NCI-H226 (cell line): Measurements from ENCODE around the gene COL1A2.

Experiments
- DNase-seq: peaks from one replicate; pipeline ENCODE4 v3.0.0-alpha.2; 2015

Gene COL1A2

DNA sequence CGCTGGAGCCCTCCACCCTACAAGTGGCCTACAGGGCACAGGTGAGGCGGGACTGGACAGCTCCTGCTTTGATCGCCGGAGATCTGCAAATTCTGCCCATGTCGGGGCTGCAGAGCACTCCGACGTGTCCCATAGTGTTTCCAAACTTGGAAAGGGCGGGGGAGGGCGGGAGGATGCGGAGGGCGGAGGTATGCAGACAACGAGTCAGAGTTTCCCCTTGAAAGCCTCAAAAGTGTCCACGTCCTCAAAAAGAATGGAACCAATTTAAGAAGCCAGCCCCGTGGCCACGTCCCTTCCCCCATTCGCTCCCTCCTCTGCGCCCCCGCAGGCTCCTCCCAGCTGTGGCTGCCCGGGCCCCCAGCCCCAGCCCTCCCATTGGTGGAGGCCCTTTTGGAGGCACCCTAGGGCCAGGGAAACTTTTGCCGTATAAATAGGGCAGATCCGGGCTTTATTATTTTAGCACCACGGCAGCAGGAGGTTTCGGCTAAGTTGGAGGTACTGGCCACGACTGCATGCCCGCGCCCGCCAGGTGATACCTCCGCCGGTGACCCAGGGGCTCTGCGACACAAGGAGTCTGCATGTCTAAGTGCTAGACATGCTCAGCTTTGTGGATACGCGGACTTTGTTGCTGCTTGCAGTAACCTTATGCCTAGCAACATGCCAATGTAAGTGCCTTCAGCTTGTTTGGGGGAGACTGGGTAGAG is at the start of gene COL1A2:
COL1A2 (plus strand) TSS at position 459 of the 704 bp plus-strand sequence; CDS start at position 596, 137 bp downstream.
- no peak for DNase-seq

DNA sequence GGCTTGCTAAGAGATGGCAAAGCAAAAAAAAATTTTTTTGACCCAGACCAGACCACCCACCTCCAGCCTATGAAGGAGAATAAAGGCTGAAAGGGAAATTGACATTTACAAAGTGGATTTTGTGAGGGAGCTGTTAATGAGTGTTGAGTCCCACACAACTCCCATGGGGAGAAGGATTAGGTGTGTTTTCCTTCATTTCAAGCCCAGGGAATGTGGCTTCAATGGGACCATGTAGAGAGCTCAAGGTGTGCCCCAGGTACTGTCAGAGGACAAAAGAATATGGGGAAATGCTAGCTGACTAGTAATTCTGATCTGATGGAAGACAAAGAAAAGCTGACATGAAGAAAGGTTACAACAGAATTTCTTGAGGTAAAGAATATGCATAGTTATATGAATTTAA is 48.8 kb upstream of the COL1A2 start:
- no peak for DNase-seq

DNA sequence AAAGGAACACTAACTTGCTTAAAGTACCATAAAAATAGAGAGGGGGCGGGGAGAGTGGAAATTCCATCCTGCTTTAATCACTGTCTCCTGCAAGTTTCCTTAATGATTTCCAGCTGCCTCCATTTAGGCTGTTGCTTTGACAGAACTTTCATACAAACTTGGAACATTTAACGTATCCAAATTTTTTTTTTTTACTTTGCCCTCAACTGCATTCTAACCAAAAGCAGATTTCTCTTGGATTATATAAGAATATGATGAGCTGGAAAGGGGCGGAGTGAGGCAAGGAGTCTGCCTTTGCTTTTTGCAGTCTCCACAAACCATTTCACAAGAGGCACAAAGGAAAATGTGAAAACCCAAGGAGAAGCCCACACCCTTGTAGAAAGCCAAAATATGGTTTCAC is 46.6 kb upstream of the COL1A2 start:
- DNase-seq, result no peak

DNA sequence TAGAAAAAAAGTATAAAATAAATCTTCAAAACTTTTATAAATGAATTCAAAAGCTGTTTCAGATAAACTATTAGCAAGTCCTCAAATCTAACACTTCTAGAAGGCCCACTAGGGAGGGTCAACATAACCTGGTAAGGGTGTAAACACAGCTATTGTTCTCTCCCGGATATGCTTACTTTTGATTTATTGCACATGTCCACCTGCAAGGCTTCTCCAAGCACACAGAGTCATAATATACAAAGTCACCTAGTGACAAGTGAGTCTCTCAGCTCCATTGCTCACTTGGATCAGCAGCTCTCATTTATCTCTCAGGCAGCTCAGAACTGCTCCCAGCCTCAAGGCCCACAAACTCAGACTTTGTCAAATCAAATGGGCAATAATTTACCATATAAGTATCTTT is 44.0 kb upstream of the COL1A2 start:
- DNase-seq, result no peak

DNA sequence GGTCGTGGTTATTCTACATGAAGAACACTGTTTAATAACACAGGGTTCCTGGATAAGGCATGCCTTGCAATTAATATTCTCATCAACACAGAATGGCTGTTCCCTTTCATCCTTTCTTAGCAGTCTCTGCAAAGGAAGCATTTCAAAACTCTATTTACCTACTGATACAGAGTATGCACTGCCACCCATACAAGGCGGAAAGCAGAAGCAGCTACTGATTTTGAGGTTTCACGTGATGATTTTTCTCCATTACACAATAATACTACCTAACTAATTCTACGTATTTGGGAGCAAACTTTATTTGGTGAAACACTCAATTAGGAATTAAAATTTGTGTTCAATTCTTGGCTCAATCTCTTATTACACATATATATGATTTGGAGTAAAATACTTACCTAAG is 43.0 kb upstream of the COL1A2 start:
- no peak for DNase-seq

DNA sequence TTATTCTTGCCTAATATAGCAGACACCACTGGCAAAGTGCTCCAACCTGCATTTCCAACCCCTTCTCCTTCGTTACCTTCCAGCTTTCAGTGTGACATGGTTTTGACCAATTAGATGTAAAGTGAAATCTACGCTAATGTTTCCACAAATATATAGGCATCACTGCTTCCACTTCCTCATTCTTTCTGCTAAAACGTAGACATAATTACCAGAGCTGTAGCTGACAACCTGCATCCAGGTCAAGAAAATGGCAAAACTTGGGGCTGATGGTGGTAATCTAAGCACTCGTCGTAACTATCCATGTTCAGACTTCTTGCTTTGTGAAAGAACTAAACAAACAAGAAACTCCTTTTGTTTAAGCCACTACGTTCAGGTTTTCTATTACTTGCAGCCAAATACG is 41.8 kb upstream of the COL1A2 start:
- DNase-seq, result no peak

DNA sequence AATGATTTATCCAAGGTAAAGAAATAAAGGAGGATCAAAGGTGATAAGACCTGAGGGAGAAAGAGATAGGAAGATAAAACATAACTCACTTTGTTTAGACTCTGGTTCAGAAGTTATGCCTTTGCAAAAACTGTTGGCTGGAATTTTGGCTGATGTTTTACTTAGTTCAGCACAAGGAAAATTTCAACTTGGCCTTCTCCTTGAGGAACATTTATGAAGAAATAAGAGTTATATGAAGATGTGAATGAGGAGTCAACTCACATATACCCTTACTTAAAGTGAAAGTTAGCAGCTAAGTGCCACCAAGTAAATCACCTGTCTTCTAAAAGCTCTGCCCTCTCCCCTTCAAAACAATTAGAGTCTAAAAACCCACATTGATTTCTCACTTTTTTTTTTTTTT is 39.7 kb upstream of the COL1A2 start:
- DNase-seq, result no peak

DNA sequence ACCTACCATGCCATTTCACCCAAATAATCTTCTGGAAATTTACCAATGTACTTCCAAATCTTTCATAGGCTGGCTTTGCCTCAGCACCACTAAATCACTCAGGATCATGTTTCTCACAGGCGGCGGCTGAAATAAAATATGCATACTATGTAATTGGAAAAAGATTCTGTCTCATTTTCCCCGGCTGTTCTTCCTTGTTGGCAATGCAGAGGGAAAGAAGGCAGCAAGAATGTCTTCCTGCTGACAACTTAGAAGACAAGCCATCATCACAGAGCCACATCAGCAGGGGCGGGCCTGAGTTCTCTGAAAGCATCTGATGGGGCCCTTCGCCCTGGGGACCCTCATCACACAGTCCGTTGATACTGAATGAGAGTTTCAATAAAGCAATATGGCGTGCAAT is 39.2 kb upstream of the COL1A2 start:
- DNase-seq, result no peak

DNA sequence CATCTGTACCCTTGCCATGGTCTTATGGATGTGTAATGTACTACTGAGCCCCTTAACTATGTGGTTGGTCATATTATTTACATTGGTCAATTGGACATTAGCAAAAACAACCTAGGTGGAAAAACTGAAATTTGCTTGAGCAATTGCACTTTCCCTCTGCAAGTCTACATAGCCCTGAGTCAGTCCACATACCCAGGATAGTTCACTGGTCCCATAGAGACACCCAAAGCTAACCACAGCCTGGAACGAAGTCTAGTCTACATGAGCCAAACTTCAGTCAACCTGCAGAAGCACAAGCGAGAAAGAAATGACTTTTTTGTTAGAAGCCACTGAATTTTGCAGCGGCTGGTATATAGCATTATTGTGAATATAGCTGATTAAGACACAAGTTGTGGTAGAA is 37.6 kb upstream of the COL1A2 start:
- DNase-seq, result no peak

DNA sequence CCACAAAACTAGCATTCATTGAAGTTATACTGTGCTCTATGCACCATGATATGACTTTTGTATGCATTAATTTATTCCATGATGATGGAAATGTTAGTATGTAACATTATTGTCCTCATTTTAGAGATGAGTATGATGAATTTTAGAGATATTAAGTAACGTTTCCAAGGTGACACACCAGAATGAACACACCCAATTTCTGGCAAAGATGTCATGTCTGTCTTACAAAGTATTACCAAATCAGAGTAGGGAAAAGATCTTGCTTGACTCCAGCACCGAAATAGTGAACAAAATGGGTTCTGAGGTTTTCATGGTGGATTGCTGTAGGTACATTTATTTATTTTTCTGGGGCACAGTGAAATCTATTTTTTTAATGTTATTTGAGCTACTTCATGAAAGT is 33.8 kb upstream of the COL1A2 start:
- DNase-seq, result no peak

DNA sequence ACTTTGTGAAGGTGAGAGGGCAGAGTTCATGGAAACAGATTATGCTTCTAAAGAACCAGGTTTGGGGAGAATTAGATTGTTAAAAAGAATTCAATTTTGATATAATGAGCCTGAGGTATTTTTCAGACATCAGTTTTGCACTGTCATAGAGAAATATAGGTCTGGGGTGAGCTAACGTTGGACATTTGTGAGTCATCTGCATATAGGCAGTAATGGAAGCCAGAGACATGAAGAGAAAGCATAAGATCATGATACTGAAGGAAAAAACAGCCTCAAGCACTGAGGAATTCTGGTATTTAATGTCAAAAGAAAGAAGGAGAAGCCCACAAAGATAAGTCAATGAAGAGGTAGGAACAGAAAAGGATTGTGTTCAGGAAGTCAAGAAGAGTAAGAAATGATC is 32.4 kb upstream of the COL1A2 start:
- no peak for DNase-seq

DNA sequence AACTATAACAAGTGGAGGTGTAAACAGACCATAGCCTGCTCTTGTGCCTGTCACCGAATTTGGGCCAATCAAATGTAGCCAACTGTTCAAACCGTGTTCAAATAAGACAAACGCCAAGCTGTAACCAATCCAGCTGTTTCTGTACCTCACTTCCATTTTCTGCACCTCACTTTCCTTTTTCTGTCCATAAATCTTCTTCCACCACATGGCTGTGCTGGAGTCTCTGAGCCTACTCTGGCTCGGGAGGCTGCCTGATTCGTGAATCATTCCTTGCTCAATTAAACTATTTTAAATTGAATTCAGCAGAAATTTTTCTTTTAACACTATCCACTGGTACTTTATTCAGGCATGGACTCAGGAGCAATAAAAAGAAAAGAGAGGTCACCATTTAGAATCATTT is 29.9 kb upstream of the COL1A2 start:
- DNase-seq, result no peak

DNA sequence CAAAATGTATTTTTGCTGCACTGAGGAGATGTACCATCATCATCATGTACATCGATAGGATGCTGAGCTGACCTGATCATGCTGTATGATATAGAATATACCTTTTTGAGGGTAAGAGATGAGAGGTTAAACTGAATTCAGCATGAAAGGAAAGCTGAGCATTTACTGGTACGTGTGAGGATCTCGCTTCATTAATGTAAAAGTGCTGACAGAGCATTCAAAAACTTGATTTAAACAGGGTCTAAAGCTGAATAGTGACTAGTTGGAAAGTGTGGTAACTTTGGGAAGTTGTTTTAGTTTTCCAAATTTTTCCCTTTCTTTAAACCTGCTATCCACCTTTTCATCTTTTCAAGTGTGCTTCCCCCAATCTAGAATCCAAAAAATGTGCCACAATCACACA is 28.5 kb upstream of the COL1A2 start:
- DNase-seq, result no peak

DNA sequence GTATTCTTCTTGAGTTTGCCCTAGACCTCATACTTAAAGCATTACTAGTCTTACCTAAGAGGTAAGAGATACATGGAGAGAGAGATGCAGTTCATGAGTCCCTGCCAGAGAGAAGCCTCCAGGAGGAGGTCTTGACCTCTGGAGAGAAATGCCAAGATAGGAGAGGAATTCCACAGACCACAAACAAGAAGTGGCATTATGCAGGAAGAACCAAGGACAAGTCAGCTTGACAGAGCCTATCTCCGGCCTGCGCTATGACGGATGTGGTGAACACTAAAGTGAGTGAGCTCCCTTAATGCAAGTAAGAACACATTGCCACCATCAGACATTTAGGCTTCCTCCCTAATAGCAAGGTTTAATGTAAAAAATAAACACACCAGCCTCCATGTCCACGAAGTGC is 27.9 kb upstream of the COL1A2 start:
- peak; percentile 44 for DNase-seq

DNA sequence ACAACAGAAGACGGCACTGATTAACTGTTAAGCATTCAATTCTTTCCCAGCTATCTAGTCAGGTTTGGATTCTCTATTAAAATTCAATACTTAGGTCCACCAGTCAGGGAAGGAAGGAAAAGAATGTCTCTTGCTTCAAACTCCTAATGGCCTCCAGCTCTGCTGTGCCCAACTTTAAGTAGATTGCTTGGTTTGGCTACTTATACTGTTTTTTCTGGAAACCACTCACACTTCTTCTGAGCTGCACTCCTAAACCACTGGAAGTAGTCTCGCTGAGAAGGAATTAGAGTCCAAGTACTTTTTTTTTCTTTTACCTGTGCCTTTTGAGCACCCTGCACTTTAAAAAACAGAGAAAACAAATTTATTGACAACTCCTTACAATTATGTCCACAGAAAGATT is 26.7 kb upstream of the COL1A2 start:
- DNase-seq, result peak; percentile 16

DNA sequence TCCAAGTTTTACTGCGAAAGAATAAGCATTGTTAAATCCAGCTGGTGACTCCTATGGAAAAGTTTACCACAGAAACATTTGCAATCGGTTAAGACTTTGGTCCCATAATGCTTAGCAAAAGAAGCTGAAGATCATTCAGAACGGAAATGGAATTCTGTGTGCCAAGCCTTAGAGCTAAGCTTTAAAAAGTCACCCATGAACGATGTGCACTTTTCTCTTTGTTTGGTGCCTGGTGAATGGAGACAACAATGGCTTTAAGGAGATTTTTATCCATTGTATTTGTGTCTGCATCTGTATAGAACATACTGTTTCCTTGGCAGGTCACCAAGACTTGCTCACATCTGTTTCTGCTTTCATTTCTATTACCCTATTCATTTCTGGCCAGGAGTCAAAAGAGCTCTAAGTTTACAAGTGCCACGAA is 26.3 kb upstream of the COL1A2 start:
- DNase-seq, result peak; percentile 25

DNA sequence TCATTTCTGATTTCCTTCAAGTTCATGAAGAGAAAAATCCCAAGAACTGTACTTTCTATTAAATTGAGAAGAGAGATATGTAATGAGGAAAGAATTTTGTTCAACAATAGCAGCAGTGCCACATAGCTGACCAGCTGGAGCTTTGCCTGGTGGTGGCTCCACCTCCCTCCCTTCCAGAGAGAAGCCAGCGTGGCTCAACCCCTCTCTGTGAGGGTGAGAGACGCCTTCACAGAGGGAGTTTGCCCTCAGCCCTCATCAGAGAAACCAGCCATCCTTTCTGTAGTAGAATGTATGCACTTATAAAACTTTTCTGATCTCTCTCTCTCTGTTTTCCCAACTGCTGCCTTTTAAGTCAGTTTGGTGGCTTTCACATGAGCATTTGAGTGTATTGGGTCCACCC is 20.5 kb upstream of the COL1A2 start:
- peak; percentile 51 for DNase-seq

DNA sequence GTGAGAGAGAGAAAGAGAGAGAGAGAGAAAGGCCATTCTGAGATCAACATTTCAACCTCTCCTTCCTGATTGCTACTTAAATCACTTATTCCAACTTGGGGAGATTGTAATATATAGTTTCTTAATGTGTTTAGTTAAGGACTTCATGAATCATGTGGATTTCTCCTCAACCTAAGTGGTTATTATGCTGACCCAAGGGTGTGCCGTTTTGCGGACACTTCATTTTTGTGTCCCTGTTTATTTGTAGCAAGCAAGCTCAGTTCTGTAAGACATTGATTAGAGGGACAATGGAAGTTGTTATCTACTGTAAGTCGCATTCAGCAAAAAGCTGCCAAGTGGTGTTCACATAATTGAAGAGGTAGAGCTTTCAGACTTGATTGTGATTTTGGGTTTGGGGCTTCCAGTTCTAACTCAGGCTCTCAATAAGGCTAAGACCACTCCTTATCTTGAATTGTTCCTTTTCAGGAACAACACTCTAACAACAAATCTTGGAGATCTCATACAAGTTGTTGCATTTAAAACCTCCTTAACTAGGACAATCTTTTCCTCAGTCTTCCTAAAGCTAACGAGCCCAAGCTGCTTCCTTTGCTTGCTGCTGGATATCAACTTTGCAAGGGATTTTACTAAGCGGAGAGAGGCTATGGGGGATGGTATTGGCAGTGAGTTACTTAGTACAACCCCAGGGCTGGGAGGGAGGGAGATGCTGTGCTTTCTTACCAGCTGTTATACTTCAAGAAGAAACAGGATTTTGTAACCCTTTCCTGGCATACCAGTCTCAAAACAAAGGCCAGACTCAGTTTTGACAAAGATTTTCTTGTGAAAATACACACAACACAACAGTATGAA is 19.8 kb upstream of the COL1A2 start:
- DNase-seq, result no peak

DNA sequence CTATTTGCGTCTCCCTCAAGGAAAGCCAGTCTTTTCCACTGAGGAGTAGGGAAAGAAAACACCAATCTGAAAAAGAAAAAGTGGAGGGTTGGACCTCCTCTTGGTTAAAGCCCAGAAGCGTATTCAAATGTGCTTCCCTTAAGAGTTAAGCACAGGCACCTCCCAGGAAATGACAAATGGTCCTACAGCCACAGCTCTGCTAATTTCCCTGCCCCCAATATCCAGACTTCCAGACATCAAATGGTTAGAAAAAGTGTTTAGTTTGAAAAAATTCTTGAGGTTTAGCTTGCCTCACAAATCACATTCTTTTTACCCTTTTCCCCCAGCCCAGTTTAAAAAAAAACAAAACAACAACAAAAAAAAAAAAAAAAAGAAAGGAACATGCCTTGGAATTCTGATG is 19.0 kb upstream of the COL1A2 start:
- DNase-seq, result peak; percentile 53

DNA sequence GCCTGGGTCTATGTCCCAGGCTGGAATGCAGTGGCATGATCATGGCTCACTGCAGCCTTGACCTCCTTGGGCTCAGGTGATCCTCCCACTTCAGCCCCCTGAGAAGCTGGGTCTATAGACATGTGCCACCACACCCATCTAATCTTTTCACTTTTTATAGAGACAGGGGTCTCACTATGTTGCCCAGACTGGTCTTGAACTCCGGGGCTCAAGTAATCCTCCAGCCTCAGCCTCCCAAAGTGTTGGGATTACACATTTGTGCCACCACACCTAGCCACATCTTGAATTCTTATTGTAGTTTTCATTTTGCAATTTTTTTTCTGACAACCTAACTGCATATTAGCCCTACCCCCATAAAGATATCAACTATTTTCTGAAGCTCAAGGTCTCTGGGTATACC is 18.4 kb upstream of the COL1A2 start:
- no peak for DNase-seq

DNA sequence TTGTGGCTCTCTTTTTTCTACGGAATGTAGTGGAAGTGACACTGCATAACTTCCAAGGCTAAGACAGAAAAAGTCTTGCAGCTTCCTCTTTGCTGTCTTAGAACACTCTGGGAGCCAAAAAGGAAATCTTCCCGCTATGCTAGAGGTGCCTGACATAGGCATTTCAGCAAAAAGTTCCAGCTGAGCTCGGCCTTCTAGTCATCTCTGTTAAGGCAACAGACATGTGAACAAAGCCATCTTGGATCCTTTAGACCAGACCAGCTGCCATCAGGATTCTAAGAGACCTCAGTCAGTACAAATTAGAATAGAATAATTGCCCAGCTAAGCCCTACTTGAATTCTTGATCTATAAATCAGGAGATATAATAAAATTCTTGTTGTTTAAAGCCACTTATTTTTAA is 16.3 kb upstream of the COL1A2 start:
- DNase-seq, result no peak

DNA sequence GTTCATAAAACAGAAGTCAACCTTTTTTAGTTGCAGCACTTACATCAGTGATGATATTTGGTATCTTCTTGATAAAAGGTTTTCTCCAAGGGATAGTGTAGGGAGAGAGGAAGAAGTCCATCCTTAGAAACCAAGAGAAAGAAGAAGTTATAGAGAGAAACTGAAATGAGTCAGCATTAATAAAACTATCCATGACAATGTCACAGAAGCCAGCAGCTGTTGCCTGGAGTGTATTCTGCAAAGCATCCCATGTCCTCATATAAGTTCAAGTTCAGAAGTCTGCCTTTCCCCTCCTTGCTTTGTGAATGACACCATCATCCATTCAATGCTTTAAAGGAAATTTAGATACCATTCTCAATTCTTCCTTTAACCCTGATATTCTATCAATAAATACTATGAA is 14.4 kb upstream of the COL1A2 start:
- no peak for DNase-seq

DNA sequence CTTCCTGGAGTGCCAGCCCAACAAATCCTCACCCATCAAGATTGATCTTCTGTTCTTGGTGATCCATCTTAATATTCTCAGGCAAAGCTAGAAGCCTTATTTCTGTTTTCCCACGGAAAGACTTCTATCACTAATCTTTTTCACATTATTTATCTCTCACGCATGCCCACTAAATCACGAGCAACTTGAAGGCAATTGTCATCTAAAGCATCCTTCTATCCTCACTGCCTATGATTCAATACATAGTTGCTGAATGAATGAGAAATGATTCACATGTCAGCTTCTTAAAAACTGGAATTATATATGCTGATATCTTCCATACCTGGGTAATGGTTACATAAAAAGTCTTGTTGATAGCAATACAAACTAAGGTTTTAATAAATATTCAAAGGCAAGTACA is 12.6 kb upstream of the COL1A2 start:
- peak; percentile 34 for DNase-seq

DNA sequence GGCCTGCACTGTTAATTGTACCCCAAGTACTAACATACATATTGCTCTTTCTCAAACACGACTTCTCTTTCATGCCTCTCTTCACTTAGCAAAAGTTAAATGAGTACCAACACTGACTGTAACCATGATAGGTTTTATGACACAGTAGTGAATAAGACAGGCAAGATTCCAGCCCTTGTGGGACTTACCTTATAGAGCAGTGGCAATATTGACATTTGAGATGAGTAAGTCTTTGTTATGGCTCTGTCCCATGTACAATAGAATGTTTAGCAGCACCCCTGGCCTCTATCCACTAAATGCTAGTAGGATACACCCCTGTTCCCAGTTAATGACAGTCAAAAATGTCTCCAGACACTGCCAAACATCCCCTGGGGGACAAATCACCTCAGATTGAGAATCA is 11.9 kb upstream of the COL1A2 start:
- DNase-seq, result no peak

DNA sequence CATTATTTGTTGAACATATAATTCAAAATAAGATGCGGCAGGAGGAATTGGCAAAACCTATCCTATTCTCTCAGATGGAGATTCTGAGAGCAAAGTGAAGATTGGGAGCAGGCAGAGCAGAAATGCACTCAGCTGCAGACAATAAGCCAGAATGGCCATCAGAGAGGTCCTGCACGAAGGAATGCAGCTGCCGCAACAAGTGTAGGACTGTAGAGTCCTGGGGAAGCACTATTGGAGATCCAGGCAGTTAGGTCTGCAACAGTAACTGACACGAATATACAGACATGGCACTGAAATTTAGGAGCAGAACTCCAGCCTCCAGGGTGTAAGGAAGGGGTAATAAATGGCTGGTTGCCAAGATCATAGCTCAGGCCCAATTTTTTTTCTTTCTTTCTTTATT is 10.4 kb upstream of the COL1A2 start:
- no peak for DNase-seq
